Measurements from ENCODE around the gene TEAD2.
A peak's percentile ranks its signal among the peaks of the same experiment; 100 is the strongest.

Gene TEAD2

DNA sequence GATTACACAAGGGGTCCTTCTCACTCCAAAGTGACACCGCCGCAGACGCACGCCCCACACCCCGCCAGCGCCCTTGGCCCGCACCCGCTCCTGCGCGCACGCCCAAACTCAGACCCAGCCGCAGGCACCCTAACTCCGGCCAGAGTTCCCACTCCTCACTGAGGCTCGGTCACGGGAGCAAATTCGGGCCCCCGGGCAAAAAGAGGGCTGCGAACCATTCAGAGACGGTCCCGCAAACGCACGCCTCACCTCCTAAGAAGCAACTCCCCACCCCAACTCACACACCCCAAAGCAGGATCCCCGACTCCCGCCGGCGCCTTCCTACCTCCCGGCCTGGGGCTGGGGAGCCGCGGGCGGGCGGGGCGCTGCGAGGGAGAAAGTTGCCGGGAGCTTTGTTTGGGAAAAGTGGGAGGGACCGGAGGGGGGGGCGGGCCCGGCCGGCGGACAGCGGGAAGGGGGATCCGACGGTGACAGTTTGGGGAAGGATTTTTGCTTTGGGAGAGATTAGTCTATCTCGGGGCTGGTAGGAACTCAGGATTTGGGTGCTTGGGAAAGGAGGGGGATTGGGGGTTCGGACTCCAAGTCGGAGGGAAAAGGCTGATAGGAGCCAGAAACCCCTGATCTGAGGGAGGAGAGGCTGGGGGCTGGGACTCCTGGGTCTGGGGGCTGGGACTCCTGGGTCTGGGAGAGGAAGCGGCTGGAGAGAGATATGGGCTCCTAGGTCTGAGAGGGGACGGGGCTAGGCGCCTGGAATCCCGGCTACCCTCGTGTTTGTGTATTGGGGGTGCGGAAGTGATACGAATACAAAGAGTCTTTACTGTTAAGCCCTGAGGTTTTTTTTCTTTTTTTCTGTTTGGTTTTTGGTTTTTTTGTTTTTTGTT lies at the start of gene TEAD2:
TEAD2 (minus strand) TSS at position 369 of the 881 bp plus-strand sequence. CDS start 2,341 bp downstream, outside the sequence.
- no peak for DNase-seq

DNA sequence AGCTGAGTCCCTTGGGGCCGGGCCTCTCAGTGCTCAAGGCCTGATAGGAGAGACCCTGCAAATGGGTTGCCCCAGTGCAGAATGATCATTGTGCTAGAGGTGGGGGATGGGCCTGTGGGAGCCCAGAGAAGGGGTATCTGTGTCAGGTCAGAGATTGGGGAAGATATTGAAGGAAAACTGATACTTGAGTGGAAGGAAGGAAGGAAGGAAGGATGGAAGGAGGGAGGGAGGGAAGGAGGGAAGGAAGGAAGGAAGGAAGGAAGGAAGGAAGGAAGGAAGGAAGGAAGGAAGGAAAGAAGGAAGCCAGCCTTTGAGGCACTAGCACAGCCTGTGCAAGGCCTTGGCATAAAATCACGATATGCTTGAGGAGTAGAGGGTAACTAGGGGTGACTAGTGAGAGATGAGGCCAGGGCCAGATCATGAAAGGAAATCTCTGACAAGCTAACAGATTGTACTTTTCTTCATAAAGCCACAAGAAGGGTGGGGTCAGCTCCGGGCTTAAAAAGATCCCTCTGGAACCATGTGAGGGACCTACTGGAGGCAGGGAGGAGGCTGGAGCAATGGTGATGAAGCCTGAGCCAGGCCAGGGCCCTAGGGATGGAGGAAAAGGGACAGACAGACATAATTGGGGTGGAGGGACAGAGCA lies 49.6 kb upstream of the TEAD2 start:
- no peak for DNase-seq

DNA sequence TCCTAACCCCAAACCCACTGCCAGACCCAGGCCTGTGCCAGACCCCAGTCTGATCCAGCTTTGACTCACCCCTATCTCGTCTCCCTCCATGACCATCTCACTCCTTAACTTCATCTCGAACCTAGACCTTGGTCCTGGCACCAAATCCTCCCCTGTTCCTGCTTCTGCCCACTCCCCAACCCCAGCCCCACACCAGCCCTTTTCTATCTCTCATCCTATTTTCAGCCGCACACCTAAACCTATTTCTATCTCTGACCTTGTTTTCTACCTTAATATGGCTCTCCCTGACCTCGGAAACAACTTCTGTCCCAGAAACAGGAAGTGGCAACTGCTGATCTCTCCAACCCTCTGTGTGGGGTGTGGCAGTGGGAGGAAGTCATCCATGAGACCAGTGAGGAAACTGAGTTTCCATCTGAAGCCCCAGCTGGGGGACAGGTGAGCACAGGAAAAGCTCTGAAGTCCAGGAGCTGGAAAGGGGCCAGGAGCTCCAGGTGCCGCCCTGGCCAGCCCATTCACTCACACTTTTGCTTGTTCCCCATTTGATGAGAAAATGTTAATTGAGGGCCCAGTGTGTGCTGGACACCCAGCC lies 47.3 kb upstream of the TEAD2 start:
- DNase-seq = no peak

DNA sequence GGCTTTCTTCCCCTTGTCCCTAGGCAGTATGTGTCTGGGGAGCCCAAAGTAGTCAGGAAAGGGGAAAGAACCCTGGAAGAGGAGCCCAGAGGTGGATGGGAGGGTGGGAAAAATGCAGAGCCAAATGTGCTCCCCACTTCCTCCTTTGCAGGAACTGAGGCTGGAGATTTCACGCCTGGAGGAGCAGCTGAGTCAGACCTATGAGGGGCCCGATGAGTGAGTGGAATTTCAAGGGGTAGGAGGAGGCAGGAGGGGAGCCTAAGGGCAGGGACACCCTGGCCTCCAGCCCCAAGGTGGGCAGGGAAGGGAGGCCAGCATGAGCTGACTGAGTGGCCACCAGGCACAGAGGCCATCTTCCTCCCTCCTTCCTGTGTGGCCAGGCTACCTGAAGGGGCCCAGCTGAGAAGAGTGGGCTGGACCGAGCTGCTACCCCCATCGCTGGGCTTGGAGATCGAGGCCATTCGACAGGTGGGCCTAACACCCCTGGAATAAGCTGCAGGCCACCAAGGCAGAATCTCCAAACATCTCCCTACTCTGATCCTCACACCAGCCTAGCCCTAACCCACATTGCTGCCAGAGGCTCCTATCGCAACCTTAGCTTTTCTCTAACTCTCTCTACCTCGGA lies 46.7 kb upstream of the TEAD2 start:
- DNase-seq = no peak

DNA sequence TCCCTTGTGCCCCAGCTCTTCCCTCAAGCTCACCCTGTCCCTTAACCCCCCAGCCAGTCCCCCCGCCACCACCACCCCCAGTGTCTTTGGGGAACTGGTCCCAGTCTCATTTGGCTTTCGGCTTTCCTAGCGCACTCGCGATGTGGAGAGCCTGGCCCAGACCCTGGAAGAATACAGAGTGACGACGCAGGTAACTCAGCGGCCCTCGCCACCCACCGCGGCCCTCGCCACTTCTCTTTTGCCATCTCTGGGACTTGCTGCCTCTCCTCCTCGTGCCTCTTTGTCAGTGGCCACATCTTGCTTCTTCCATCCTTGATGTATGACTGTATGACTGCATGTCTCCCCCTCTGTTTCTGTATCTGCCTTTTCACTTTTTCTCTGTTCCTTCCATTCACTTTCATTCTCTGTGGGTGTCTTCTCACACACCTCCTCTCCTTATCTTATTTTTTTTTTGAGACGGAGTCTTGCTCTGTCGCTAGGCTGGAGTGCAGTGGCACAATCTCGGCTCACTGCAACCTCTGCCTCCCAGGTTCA lies 45.3 kb upstream of the TEAD2 start:
- DNase-seq = no peak

DNA sequence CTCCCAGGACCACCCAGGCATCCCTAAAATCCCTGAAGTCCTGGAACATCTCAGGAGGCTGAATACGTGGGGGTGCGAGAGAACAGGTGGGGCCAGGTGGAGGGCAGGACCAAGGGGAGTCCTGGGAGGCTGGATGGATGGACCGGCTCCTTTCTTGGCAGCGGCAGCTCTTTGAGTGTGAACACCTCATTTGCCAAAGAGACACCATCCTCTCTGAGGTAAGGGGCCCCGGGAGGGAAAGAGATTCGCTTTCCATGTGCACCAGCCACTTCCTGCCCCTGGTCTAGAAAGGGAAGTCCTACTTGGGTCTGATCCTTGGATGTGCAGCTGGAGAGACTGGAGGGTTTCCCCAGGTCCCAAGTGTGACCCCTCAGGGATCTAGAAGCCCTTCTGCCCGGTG lies 44.9 kb upstream of the TEAD2 start:
- no peak for DNase-seq

DNA sequence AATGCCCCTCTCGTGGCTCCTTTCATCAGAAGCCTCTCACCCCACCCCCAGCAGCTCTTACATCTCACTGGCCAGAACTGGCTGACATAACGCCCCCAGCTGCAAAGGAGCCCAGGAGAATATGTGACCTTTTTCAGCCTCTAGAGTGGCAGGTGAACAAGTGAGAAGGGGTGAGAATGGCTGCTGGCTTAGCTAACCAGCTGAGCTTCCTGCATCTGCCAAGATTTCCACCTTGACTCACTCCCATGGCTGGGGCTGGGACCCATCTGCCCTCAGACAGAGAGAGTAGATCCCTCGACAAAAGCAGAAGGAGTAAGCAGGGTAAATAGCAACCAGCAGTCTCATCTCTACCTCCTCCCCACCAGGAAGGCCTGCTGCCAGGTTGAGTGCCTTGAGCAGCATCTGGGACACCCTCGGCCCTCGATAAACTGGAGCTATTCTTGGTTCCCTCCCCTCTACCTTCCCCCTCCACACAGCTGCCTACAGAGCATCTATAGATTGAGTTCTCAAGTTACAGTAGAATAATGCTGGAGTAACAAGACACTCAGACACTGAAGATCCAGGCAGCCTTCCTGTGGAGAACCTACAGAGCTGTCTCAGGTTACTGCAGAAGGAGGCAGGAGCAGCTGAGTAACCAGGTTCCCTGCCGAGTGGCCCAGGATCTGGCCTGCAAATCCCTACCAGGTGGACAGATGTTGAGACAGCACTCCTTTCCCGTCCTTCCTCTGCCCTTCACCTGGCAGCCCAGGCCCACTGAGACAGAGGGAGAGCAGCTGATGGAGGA lies 41.4 kb upstream of the TEAD2 start:
- DNase-seq = no peak

DNA sequence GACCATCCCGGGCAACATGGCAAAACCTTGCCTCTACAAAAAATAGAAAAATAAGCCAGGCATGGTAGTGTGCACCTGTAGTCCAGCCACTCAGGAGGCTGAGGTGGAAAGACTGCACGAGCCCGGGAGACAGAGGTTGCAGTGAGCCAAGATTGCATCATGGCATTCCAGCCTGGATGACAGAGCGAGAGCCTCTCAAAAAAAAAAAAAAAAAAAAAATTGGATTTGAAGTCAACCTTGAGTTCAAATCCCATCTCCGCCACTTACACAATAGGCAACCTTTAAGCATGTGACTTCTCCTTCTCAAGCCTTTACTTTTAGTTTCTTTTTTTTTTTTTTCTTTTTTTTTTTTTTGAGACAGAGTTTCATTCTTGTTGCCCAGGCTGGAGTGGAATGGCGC lies 37.8 kb upstream of the TEAD2 start:
- DNase-seq = no peak

DNA sequence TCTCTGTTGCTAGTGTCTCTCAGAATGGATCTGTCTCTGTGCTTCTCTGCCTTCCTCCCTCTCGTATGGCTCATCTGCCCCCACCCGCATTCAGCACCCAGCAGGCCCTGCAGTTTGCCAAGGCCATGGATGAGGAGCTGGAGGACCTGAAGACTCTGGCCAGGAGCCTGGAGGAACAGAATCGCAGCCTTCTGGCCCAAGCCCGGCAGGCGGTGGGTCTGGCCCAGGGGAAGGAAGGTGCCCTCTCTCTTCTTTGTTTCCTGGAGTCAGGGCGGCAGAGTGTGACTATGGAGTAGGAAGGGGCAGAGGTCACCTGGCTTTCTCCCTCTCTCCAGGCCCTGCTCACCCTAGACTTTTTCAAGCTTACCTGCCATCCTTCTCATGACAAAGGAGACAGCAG lies 36.7 kb upstream of the TEAD2 start:
- no peak for DNase-seq

DNA sequence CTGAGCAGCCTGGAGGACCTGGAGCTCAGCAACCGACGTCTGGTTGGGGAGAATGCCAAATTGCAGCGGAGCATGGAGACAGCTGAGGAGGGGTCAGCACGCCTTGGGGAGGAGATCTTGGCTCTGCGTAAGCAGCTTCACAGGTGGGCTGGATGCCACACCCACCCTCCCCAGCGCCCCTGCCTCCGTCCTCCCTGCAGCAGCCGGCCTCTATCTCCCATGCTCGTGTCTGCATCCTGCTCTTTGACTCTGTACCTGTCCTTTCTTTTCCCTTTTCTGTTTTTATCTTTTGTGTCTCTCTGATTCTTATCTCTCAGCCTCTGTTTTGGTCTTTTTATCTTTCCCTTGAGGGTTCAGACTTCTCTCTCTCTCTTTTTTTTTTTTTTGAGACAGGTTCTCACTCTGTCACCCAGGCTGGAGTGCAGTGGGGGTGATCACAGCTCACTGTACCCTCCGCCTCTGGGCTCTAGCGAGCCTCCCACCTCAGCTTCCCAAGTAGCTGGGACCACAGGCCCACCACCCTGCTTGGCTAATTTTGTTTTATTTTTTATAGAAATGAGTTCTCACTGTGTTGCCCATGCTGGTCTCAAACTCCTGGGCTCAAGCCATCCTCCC lies 35.9 kb upstream of the TEAD2 start:
- DNase-seq = no peak

DNA sequence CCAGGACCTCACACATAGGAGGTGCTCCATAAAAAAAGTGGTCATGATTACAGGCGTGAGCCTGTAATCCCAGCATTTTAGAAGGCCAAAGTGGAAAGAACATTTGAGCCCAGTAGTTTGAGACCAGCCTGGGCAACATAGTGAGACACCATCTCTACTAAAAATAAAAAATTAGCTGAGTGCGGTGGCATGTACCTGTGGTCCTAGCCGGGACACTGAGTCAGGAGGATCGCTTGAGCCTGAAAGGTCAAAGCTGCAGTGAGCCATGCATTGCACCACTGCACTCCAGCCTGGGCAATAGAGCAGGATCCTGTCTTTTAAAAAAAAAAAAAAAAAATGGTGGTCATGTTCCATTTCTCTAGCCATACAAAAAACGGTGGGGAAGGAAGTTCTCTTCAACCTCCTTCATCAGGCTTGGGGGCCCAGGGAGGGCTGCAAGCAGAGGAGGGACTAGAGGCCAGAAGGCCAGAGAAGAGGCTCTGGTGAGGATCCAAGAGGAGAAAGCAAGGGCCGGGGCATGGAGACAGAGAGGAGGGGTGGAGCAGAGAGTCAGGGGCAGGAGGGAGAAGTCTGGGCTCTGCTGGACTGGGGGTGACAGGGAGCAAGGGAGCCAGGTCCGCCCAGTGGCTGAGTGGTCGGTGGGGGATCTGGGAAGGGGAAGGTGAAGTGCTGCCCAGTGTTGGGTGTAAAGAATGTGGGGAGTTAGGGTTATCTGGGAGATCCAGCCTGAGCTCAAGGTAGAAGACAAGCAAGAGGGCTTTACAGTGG lies 34.7 kb upstream of the TEAD2 start:
- no peak for DNase-seq

DNA sequence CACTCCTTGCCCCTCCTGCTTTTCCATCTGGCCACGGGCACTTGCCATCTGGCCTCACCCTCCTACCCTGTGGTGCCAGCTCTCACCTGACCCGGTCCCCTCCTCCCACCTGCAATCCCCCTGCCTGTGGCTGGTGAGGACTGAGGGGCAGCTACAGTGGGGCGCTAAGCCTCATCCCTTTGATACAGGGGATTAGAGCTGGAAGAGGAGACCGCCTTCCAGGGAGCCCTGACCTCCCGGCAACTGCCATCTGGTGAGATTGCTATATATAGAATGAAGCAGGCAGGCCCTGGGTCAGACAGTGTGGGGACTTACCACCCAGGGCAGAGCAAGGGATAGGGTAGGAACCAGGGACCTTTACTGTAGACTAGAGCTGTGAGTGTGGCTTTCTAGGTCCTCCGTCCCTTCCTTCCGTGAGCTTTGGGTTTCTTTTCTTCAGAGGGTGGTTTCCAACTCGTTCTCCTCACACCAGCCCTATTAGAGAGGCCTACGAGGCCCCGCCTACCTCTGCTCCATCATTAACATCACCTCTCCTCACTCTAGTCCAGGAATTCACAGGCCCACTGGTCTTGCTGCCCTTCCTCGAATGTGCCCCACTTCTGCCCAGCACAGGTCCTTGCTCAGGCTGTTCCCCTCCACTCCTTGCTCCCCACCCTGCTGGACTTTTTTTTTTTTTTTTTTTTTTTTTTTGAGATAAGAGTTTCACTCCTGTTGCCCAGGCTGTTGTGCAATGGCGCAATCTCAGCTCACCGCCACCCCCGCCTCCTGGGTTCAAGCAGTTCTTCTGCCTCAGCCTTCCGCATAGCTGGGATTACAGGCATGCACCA lies 33.6 kb upstream of the TEAD2 start:
- DNase-seq = no peak

DNA sequence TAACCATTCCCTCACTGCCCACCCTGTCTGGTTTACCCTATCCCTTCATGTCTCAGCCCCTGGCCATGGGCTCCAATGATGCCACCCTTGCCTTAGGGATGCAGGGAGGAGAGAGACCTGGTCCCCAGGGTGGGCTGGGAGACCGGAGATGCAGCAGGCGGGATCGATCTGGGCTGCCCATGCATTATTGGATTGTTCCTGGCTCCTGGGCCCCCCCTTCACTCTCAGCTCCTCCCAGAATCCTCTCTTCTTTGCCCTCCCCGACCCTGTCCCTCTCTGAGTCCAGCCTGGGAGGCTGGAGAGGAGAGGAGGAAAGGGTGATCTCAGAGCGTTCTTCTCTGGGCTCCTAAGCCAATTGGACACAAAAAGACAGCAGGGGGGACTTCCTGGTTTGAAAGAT lies 31.7 kb upstream of the TEAD2 start:
- no peak for DNase-seq

DNA sequence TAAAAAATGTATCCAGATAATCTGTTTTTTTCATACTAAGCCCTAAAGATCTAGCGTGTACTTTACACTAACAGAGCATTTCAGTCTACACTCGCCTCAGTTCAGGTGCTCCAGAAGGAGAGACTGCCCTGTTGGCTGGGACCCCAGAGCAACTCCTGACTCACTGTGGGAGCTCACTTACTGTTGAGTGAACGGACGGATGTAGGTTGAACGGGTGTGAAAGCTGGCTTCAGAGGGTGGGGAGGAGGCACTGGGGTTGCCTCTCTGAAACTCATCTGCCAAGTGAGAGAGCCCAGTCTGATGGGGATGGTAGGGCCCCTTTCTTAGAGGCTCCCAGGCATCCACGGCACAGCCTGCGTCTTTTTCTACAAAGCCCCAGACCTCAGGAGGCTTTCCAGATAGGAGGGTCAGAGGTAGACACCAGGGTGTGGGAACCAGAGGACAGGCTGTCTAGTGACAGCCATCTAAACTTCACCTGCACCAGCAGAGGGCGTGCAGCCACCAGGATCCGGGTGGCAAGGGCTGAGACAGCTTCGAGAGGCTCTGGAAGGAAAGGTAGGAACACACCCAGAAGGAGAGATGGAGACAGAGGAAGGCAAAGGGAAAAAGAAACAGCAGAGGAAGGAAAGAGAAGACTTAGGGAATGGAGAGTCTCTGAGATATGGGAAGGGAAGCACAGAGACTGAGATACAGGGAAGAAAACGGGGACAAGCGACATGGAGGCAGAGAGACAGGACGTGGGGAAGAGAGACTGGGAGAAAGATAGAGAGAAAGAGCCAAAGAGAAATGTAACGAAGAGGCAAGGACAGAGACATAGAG lies 29.6 kb upstream of the TEAD2 start:
- DNase-seq = peak; percentile 70

DNA sequence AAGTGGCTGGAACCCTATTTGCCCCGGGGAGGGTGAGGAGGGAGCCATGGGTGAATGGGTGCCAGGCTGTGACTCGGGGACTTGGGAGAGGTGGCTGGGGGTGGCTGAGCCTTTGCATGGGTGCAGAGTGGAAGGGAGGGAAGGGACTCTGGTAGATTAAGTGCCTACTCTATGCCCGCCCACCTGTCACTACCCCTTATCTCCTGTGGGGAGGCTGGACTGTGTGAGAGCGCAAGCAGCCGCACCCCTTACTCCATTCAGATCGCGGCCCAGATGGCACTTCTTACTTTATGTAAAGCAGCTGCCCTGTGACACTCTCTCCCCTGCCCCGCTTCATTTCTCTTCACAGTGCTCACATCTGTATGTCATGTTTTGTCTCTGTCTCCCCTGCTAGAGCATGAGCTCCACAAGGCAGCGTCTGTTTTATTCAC lies 28.7 kb upstream of the TEAD2 start:
- no peak for DNase-seq

DNA sequence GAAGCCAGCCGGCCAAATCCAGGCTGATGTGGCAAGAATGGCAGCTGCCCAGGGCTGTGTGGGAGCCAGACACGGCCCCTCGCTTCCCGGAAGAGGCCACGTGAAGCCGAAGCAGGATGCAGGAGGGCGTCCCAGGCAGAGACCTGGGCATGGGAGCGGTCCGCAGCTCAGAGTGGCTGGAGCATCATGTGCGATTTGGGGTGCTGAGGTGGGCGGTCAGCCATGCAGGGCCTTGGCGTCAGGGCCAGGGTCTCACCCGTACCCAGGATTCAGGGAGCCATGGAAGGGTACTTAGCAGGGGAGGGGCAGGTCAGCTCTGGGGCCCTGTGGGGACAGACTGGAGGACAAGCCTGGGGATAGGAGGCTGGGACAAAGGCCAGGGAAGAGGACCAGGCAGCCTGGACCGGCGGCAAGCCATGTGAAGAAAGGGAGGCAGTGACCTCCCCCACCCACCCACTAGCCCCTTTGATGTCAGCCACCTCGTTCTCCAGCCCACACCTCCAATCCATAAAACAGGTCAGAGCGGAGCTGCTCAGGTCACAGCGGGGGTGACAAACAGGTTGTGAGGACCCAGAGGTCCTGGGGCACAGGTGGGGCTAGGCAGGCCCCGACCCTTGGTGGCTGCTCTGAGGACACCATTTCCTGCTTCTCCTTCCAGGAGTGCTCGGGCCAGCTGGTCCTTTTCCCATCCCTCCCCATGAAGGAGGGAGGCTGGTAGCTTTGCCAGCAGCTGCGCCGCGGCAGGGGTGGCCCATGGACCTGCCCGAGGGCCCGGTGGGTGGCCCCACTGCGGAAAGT lies 28.1 kb upstream of the TEAD2 start:
- no peak for DNase-seq

DNA sequence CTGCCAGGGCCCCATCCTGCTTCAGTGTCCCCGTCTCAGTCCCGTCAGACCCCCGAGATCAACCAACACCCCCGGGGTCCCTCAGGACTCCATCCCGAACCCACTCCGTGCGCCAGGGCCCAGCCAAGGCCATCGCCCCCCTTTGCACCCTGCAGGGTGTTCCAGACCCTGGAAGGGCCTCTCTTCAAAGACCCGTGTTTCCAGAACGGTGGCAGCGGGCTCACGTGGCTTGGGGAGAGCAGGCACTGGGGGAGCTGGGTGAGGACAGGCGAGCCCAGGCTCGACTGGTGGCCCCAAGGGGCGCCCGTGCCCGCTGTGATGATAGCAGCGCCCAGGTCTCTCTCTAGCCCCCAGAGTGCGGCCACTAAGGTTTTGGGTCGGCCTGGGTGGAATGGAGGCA lies 27.2 kb upstream of the TEAD2 start:
- no peak for DNase-seq

DNA sequence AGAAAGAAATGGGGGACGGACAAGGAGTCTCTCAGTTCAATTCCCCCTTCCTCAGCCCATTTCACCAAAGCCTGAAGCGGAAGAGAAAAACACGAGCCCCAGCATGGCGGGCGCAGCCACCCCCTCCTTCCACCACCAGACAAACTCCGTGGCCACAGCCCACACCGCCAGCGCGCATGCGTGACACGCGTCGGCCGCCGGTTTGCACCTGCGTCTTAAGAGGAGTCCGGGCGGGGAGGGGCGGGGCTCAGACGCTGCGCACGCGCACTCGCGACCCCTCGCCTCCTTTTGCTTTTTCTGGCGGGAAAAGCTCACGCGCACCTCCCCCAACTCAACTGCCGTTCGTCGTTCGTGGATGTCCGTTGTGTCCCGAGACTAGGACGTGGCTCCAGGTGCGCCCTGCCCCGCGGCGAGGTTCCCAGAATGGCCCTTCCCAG lies 25.7 kb upstream of the TEAD2 start, which contains the start of gene KASH5:
KASH5 (plus strand) TSS at position 314 of the 437 bp plus-strand sequence. CDS start 2,635 bp downstream, outside the sequence.
- peak; percentile 81 for DNase-seq
